GM19395 (cell line): Measurements from ENCODE around the gene ELFN2.

Experiments
- ATAC-seq: cut with Tn5 transposase; IDR thresholded peaks from one replicate; pipeline ENCODE4 v1.9.1; 2021; ENCODE audit warnings: mild to moderate bottlenecking, moderate library complexity; ENCODE audit not compliant: unreplicated experiment

The ELFN2 gene

GRCh38 chr22:37456346-37456745 lies 29.1 kb upstream of the ELFN2 start:
- no peak for ATAC-seq

- no peak for ATAC-seq
Observed at GRCh38 chr22:37455896-37456295, 28.6 kb upstream of the ELFN2 start.

- no peak for ATAC-seq
Observed at GRCh38 chr22:37454857-37455686, 27.8 kb upstream of the ELFN2 start.

- ATAC-seq = no peak
Observed at GRCh38 chr22:37453696-37454095, 26.4 kb upstream of the ELFN2 start.

- no peak for ATAC-seq
Observed at GRCh38 chr22:37451218-37451617, 23.9 kb upstream of the ELFN2 start.

GRCh38 chr22:37449331-37450001 lies 22.2 kb upstream of the ELFN2 start:
- no peak for ATAC-seq

GRCh38 chr22:37448516-37449127 lies 21.3 kb upstream of the ELFN2 start:
- no peak for ATAC-seq

GRCh38 chr22:37445501-37445900 lies 18.2 kb upstream of the ELFN2 start:
- no peak for ATAC-seq

- no peak for ATAC-seq
Observed at GRCh38 chr22:37443977-37444376, 16.7 kb upstream of the ELFN2 start.

GRCh38 chr22:37443086-37443485 lies 15.8 kb upstream of the ELFN2 start:
- no peak for ATAC-seq

GRCh38 chr22:37442537-37442936 lies 15.3 kb upstream of the ELFN2 start:
- ATAC-seq = no peak

GRCh38 chr22:37442135-37442534 lies 14.9 kb upstream of the ELFN2 start:
- ATAC-seq = no peak

GRCh38 chr22:37440875-37441274 lies 13.6 kb upstream of the ELFN2 start:
- ATAC-seq = no peak

GRCh38 chr22:37439347-37439746 lies 12.1 kb upstream of the ELFN2 start:
- no peak for ATAC-seq

- no peak for ATAC-seq
Observed at GRCh38 chr22:37435970-37436603, 8.8 kb upstream of the ELFN2 start.

- no peak for ATAC-seq
Observed at GRCh38 chr22:37433786-37434185, 6.5 kb upstream of the ELFN2 start.

GRCh38 chr22:37432708-37433054 lies 5.4 kb upstream of the ELFN2 start:
- ATAC-seq = no peak

- ATAC-seq = no peak
Observed at GRCh38 chr22:37431801-37432707, 4.8 kb upstream of the ELFN2 start.

GRCh38 chr22:37431366-37431765 lies 4.1 kb upstream of the ELFN2 start:
- ATAC-seq = no peak

GRCh38 chr22:37430941-37431340 lies 3.7 kb upstream of the ELFN2 start:
- ATAC-seq = no peak
